ENCODE data around the gene RGS17. TPM values are rescaled to one million over a fixed set of nuclear protein-coding genes. Genes with fewer than 3 reads are reported as not detected.

Gene RGS17
- total and polyA plus RNA-seq, 2 of the 13 experiments (the other 11 are each of a cell fraction or from before 2014, with no cell fraction given): 0.04 TPM; not detected in 1

- Histone ChIP-seq H3K79me2 (ENCODE audit: insufficient read depth, low read length) (no peaks in the 10 kb centered on the region), H3K27ac (ENCODE audit: extremely low read length, insufficient read depth, low read length) (no peak overlapping the region), H3K4me3 (replicated peaks in 1 of 3; ENCODE audit: insufficient read depth in 1 of 3, low read depth in 2 of 3, low read length in 3 of 3) (no peak overlapping the region), H3K9ac (ENCODE audit: insufficient read depth, low read depth, low read length) (no peak overlapping the region), H3K4me2 (ENCODE audit: low read depth, low read length) (no peak overlapping the region), H3K36me3 (replicated peaks in 1 of 2; ENCODE audit: control insufficient read depth in 1 of 2, insufficient read depth in 2 of 2, low read length in 2 of 2) (no peaks in the 10 kb centered on the region), H2AFZ (ENCODE audit: low read length) (no peak overlapping the region), H3K4me1 (ENCODE audit: insufficient read depth, low read length) (no peaks in the 10 kb centered on the region), H3K27me3 (ENCODE audit: control insufficient read depth in 1 of 2, insufficient read depth in 2 of 2, low read length in 2 of 2) (no peaks in the 10 kb centered on the region), H4K20me1 (ENCODE audit: insufficient read depth, low read length) (no peaks in the 10 kb centered on the region), H3K9me3 (ENCODE audit: low read length) (no peaks in the 10 kb centered on the region)
- intact Hi-C loops (cut with micrococcal nuclease; ENCODE audit: unreplicated experiment) (no loop called here), in situ Hi-C loops (cut with HindIII; ENCODE audit: extremely low pct_ligation_motif_present, low pct_unique_long_range_greater_than_20kb) (no loop called here)
- BruUV-seq (replicated peaks): no TSS peak
- no peak for ATAC-seq
- FAIRE-seq: no peak
- ChIA-PET POLR2A (no interaction called here), CTCF (ENCODE audit: low intra/inter-chr PET ratio, low total read pairs) (no interaction called here)
- no peak for DNase-seq (ENCODE audit: low spot score)
- 36% methylated on average over 5 of the region's 5 CpGs for WGBS (ENCODE audit: low lambda C conversion rate)
- no peak for TF ChIP-seq ZNF891 (CRISPR knock-in tag; IDR thresholded peaks at IDR 0.05)
- no peak for TF ChIP-seq ZNF772 (CRISPR knock-in tag; IDR thresholded peaks at IDR 0.05)
- no peak for TF ChIP-seq TOE1 (CRISPR knock-in tag; IDR thresholded peaks at IDR 0.05)
- TF ChIP-seq ZNF761 (CRISPR knock-in tag; conservative IDR thresholded peaks at IDR 0.05): no peak
- no peak for TF ChIP-seq ZNF563 (CRISPR knock-in tag; IDR thresholded peaks at IDR 0.05)
- no peak for TF ChIP-seq ZNF619 (CRISPR knock-in tag; IDR thresholded peaks at IDR 0.05)
- TF ChIP-seq KDM5B (CRISPR knock-in tag; IDR thresholded peaks at IDR 0.05; ENCODE audit: borderline replicate concordance): no peak
- no peak for TF ChIP-seq ZNF34 (CRISPR knock-in tag; IDR thresholded peaks at IDR 0.05; ENCODE audit: borderline replicate concordance)
- no peak for TF ChIP-seq CENPBD1 (CRISPR knock-in tag; IDR thresholded peaks at IDR 0.05; ENCODE audit: borderline replicate concordance, low read depth)
- TF ChIP-seq ZNF709 (CRISPR knock-in tag; IDR thresholded peaks at IDR 0.05): no peak
- TF ChIP-seq, protein P1, sequence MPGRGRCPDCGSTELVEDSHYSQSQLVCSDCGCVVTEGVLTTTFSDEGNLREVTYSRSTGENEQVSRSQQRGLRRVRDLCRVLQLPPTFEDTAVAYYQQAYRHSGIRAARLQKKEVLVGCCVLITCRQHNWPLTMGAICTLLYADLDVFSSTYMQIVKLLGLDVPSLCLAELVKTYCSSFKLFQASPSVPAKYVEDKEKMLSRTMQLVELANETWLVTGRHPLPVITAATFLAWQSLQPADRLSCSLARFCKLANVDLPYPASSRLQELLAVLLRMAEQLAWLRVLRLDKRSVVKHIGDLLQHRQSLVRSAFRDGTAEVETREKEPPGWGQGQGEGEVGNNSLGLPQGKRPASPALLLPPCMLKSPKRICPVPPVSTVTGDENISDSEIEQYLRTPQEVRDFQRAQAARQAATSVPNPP (CRISPR knock-in tag; IDR thresholded peaks at IDR 0.05): no peak
- no peak for TF ChIP-seq FOSL1 (CRISPR knock-in tag; IDR thresholded peaks at IDR 0.05; ENCODE audit: borderline replicate concordance)
- TF ChIP-seq YEATS2 (CRISPR knock-in tag; IDR thresholded peaks at IDR 0.05; ENCODE audit: borderline replicate concordance): no peak
- TF ChIP-seq MIXL1 (CRISPR knock-in tag; IDR thresholded peaks at IDR 0.05): no peak
- no peak for TF ChIP-seq DZIP1 (CRISPR knock-in tag; IDR thresholded peaks at IDR 0.05)
- TF ChIP-seq PAX8 (CRISPR knock-in tag; IDR thresholded peaks at IDR 0.05; ENCODE audit: borderline replicate concordance): no peak
Measured at GRCh38 chr6:153076431-153076830, 54.7 kb downstream of the RGS17 start.
